Brain pericyte (primary cell): ENCODE measurements around the gene BPIFB3.

ENCODE experiments used
- DNase-seq: peaks from one replicate; pipeline ENCODE4 v3.0.0-alpha.2; 2012; ENCODE audit warnings: low read depth, low spot score

The BPIFB3 gene

GRCh38 chr20:33062105-33062824 is 8.6 kb downstream of the BPIFB3 start:
- DNase-seq, result no peak

GRCh38 chr20:33062825-33063149 is 9.1 kb downstream of the BPIFB3 start:
- DNase-seq, result no peak

- DNase-seq, result no peak
Observed at GRCh38 chr20:33063271-33063670, 9.6 kb downstream of the BPIFB3 start.

DNA sequence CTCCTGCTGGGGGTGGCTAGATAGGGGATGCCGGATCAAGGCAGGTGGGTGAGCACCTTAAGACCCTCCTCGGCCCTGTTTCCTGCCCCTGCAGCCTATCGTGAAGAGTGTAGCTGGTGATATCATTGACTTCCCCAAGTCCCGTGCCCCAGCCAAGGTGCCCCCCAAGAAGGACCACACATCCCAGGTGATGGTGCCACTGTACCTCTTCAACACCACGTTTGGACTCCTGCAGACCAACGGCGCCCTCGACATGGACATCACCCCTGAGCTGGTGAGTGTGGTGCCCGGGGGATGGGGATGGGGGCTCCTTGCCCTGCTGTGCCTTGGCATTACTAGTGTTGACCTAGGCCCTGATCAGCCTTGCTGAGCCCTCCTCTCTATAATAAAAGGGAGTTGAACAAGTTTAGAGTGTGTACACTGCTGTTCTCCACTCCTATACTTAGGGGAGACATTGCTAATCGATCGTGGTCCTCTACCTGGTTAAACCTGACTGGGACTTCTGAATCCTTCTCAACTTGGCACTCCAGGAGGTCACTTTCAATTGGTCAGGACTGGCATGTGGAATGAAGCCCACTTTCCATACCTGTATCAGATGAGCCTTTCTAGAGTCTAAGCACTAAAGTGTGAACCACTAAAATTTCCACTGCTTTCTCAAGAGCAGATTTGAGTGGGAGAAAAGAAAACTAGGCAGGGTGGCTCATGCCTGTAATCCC is 11.0 kb downstream of the BPIFB3 start:
- DNase-seq, result no peak

DNA sequence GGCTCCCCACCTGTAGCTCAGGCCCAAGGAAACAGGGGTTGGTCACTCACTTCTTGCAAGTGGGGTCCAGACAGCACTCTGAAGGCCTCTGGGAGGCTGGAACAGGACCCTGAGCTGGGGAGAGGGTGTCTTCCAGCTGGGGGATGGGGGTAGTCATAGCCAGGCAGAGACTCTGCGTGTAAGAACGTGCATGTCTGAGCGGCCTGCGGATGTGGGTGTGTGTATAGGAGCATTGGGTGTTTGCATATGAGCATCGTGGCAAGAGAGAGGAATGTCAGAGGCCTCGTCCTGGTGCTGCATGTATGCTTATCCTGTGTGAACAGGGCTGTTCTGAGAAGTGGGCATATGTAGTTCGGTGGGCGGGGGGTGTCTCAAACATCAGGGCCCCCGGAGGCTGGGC is 12.1 kb downstream of the BPIFB3 start:
- DNase-seq, result no peak

DNA sequence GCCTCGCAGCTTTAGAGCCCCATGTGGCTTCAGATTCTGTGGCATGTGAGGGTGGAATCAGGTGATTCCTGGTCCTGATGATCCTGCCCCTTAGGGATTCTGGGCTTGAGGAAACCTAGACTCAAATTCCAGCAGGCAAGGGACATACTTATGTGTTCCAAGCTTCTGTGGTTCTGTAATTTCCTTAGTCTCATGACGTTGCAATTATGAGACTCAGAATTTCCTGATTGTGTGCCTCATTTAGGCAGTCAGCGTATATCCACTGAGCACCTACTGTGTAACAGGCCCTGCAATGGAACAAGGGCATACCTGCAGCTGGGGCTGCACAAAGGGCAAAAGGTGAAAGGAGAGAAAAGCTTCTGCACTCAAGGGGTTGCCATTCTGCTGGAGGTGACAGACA is 14.1 kb downstream of the BPIFB3 start:
- DNase-seq, result no peak

DNA sequence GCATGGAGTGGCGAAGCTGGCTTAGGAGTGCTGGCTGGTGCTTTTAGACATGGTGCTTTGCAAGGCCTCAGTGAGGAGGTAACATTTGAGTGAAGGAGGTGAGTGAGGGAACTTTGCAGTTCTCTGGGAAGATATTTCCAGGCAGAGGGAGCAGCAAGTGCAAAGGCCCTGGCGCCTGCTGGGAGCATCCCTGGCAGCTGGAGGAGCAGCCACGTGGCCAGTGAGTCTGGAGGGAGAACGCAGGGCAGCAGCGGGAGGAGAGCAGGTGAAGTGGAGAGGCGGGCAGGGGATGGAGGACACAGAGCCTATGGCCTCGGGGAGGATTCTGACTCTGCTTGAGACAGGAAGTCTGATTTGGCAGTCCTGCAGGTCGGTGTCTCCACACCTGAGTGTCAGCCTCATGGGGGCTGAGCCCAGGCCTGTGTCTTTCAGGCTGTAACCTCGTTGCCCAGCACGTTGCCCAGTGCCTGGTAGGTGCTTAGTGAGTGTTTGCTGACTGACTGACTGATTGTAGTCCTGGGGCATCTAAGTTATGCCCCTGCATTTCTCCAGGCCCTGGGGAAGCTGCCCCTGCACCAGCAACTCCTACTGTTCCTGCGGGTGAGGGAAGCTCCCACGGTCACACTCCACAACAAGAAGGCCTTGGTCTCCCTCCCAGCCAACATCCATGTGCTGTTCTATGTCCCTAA is 14.7 kb downstream of the BPIFB3 start:
- no peak for DNase-seq

DNA sequence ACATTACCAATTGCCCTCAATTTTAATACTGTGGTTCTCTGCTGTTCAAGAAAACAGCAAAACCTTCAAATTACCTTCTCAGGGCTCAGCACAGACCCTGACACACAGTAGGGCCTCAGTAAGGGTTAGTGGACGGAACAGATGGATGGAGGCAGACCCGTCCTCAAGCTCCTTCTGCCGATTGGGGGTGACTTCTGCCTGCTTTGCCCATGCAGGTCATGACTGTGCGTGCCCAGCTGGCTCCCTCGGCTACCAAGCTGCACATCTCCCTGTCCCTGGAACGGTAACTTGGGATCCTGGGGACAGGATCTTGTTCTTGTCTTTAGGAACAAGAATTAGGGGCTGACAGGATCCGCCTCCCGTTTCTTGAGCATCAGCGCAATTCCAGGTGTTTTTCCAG is 16.0 kb downstream of the BPIFB3 start:
- DNase-seq, result no peak

DNA sequence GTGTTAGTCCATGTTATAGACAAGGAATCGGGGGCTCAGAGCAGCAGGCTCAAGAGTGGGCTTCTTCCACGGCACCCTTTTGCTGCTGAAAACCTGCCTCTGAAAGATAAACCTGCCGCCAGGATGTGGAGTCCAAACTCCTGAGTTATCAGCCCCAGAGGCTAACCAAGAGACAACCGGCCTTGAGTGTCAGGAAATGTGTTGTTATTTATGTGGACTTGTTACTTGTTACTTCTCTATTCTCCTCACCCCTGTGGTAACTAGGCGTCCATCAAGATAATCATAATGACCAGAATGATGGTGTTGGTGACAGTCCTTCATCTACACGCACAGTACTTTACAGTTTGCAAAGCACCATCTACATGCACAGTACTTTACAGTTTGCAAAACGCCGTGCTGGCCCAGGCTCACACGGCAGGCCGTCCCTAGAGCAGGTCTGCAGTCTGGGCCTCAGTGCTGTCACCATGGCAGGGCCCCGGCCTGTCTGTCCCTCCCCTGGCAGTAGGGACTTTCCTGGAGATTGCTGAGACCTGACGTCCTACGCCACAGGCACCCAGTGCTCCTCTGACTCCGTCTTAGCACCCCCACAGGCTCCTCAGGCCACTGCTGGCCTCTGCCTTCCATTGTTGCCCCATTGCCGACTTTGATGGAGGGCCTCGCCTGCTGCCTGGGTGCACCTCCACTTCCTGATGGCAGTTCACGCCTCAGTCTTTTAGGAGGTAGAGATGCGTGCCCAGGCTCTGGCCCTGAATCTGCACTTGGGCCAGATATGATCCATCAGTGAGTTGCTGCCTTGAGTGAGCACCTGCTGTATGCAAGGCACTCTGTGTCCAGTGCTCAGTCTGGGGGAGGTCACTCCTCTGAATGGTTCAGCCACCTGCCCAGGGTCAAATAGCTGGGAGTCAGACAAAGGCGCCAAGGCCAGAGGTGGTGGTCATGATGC is 16.7 kb downstream of the BPIFB3 start:
- no peak for DNase-seq

DNA sequence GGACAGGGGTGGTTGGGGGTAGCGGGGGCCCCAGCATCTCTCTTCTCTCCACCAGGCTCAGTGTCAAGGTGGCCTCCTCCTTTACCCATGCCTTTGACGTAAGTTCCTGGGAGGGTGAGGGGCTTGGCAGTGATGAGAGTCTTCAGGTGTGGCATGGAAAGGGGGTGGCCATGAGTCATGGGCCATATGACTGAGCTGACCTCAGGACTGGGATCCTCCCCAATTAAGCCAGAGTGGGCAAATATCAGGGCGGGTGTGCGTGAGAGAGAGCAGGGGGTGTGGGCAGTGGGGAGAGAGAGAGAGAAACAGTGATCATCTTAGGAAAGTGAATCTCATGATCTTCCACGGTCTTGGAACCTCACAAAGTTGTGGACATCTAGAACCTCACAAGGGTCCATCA is 17.5 kb downstream of the BPIFB3 start:
- DNase-seq, result no peak

GRCh38 chr20:33072362-33072761 is 18.7 kb downstream of the BPIFB3 start:
- no peak for DNase-seq

- no peak for DNase-seq
Observed at GRCh38 chr20:33072813-33073212, 19.1 kb downstream of the BPIFB3 start.

DNA sequence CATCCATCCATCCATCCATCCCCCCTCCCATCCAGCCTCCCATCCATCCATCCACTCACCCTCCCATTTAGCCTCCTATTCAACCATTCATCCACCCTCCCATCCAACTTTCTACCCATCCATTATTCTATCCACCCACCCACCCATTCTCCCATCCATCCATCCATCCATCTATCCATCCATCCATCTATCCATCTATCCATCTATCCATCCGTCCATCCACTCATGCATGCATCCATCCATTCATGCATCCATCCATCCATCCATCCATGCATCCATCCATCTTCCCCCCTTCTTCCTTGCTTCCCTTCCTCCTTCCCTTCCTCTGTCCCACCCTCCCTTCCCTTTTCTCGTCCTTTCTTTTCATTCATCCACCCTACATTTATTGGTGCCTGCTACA is 21.0 kb downstream of the BPIFB3 start:
- DNase-seq, result no peak

DNA sequence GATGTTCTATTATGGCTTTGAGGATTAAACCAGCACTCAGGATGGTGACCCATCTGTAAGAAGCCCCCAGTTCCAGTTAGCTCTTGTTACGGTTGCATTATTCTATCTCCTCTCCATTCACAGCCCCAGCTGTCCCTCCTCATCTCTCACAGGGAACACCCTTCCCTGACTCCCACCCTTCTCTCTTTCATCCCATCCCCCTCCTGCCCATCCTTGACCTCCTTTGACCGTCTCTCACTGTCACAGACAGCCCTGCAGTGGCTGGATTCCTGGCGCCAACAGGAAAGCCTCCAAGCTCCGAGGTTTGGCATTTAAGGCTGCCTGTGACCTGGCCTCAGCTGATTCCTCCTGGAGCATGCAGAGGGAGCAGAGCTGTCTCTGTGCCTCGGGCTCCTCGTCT is 21.6 kb downstream of the BPIFB3 start:
- DNase-seq, result no peak

DNA sequence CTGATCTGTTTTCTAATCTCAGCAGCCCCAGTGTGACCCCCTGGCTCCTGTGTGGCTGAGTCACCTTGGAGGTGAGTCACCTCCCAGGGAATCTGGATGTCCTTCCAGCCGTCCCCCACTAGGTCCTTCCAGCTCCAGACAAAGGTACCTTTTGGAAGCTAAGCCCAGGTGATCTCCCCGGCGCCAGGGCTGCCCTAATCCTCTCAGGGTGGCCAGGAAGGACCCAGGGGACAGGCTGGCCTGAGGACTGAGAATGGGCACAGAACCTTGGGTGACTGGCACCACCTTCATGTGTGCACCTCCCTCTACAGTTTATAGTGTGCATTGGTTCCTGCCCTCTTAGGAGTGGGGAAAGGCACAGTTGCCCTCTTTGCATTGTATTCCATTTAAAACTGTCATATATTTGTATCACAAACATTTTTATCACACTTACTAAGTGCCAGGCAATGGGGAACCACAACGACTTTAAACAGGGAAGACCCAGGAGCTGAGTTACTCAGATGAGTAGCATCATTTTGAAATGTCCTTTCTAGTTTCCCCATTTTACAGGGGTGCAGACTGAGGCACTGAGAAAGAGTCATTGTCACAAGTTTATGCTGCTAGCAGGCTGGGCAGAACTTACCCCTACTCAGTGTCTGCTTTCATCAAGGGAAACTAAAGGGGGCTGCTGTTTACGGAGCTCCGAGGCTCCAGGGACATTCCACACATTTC is 23.1 kb downstream of the BPIFB3 start:
- no peak for DNase-seq

DNA sequence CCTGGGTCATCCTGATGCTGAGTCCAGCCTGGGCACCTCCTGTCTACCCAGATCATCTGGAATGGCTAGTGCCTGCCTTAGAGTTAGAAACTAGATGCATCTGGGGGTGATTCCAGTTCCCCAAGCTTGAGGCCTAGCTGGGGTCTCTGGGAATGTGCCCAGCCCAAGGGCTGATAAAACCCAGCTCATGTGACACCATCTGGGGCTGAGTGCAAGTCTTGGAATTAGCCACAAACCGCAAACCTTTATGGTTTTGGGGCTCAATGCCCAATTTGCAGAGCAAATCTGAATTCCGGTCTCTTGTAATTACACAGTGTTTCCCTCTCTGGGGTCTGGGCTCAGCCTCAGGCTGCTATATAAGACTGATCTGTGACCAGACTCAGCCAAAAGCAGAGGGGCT is 25.6 kb downstream of the BPIFB3 start, which contains the start of gene BPIFB4:
Gene BPIFB4, plus strand, starts transcription at position 385 of the 400 bp plus-strand sequence. CDS start 1,884 bp downstream, outside the sequence.
- DNase-seq, result no peak

DNA sequence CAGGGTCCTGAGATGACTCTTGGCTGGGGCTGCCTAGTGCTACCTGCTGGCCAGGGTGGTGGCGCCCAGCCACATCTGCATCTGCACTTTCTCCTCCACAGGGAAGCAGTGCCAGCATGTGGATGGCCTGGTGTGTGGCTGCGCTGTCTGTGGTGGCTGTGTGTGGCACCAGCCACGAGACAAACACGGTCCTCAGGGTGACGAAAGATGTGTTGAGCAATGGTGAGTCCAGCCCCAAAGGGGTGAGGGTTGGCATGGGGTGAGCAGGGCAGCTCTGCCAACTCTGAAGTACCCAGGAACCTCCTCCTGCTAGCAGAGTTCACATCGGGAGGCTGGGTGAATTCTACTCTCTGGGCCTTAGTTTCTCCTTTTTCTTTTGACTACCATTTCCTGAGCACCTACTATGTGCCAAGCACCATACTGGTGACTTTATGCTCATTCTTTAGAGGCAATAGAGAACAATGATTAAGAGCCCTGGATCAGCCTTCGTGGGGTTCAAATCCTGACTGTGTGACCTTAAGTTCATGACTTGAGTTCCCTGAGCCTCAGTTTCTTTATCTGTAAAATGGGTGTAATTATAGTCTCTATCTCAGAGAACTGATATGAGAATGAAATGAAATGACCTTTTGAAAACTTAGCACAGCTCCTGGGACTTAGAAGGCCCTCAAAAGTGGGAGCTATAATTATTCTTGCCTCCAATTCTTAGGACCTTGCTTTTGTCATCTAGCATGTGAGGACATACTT is 27.9 kb downstream of the BPIFB3 start:
- DNase-seq, result no peak

DNA sequence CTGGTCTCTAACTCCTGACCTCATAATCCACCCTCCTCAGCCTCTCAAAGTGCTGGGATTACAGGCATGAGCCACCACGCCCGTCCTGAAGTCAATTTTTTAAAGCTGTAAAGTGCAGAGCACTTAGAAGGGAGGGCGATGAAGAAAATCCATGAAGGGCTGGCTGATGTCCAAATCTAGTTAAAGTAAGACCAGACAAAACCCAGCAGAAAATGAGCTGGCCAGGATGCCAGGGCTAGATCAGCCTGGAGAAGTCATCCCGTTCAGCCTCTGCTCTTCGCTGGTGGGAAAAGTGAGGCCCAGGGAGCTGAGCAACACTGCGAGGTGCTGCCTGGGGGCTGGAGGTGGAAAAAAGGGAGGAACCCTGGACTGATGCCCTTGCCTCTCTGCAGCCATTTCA is 28.8 kb downstream of the BPIFB3 start:
- no peak for DNase-seq

DNA sequence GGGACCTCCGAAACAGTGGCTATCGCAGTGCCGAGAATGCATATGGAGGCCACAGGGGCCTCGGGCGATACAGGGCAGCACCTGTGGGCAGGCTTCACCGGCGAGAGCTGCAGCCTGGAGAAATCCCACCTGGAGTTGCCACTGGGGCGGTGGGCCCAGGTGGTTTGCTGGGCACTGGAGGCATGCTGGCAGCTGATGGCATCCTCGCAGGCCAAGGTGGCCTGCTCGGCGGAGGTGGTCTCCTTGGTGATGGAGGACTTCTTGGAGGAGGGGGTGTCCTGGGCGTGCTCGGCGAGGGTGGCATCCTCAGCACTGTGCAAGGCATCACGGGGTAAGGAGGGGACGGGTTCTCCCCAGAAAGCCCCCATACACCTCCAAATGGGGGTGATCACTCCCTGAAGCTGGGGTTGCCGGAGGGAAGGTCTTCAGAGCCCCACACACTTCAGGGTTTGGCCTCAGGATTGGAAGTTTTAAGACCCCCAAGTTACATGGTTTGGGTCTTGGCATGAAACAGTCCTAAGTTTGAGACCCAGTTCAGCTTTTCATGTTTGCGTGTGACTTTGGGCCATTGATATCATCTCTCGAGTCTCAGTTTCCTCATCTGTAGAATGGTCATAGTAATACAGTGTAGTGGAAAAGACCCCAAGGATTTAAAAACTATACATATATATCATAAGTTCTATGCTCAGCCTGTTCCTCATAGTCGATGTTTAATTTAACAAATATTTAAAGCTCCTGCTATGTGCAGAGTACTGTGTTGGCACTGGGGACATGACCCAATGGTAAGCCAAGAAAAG is 30.0 kb downstream of the BPIFB3 start:
- no peak for DNase-seq

DNA sequence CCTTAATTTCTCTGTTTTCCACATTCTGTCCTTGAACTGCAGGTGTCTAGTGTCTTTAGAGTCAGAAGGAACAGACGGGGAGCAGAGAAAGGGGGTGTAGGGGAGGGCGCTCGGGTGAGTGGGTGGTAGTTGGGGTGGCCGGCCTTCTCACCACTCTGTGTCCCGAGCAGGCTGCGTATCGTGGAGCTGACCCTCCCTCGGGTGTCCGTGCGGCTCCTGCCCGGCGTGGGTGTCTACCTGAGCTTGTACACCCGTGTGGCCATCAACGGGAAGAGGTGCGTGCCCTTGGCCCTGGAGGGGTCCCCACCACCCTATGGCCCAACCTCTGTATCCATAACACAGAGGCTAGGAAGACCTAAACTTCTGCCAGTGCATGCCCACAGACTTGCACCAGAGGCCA is 31.0 kb downstream of the BPIFB3 start:
- no peak for DNase-seq
